ENCODE results near the gene VAT1. TPM values are rescaled to one million over a fixed set of nuclear protein-coding genes. Genes with fewer than 3 reads are reported as not detected.
"Not testable (repeated sequence)": the region's sequence is repeated elsewhere in the genome, so short reads cannot be mapped to it uniquely, and the experiment has no call there.

Gene VAT1
- total RNA-seq, 1 donor from 2014 or later, result 398 TPM

- Histone ChIP-seq H3K27me3 (ENCODE audit: control insufficient read depth, insufficient read depth, low read length) (no peaks in the 10 kb centered on the region), H3K36me3 (ENCODE audit: control insufficient read depth, insufficient read depth, low read length) (peaks cover 2% of the 10 kb centered on the region), H3K4me3 (ENCODE audit: low read depth, low read length) (no peak overlapping the region)
- no peak for DNase-seq (ENCODE audit: low read depth)
- TF ChIP-seq CTCF (IDR thresholded peaks at IDR 0.05; ENCODE audit: insufficient read depth, low read length, poor library complexity, severe bottlenecking), result no peak
Observed at GRCh38 chr17:42985225-42985624, 37.0 kb downstream of the VAT1 start.

GRCh38 chr17:42982266-42982665, 39.9 kb downstream of the VAT1 start:
- Histone ChIP-seq H3K36me3 (ENCODE audit: control insufficient read depth, insufficient read depth, low read length) (peaks cover 2% of the 10 kb centered on the region), H3K4me3 (ENCODE audit: low read depth, low read length) (no peak overlapping the region), H3K27me3 (ENCODE audit: control insufficient read depth, insufficient read depth, low read length) (no peaks in the 10 kb centered on the region)

DNA sequence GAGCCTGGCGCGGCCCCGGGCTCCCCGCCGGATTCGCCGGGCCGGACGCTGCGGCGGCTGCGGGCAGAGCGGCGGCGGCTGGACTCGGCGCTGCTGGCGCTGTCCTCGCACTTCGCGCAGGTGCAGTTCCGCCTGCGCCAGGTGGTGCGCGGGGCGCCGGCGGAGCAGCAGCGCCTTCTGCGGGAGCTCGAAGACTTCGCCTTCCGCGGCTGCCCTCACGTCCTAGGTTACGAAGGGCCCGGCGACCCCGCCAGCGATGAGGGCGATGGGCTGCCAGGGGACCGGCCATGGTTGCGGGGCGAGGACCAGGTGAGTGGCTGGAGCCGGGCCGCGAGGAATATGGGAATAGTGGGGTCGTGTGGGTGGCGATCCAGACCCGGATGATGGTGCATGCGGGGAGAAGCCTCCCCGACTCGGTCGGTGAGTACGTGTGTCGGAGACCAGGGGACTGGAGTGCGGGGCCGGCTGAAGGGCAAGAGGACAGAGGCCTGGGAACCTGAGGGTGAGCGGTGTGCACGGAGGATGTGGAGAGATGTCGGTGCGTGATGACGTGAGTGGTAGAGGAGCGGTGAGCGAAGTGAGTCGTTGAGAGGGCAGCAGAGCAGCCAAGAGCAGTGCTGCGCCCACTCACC, 41.3 kb downstream of the VAT1 start:
- Histone ChIP-seq H3K27me3 (ENCODE audit: control insufficient read depth, insufficient read depth, low read length) (no peaks in the 10 kb centered on the region), H3K36me3 (ENCODE audit: control insufficient read depth, insufficient read depth, low read length) (peaks cover 2% of the 10 kb centered on the region), H3K4me3 (ENCODE audit: low read depth, low read length) (peak overlapping the region; percentile 93)
- no peak for DNase-seq (ENCODE audit: low read depth)
- TF ChIP-seq CTCF (IDR thresholded peaks at IDR 0.05; ENCODE audit: insufficient read depth, low read length, poor library complexity, severe bottlenecking), result peak; percentile 16

More at GRCh38 chr17:42982266-42982665, 39.9 kb downstream of the VAT1 start:
- DNase-seq (ENCODE audit: low read depth), result no peak
- TF ChIP-seq CTCF (IDR thresholded peaks at IDR 0.05; ENCODE audit: insufficient read depth, low read length, poor library complexity, severe bottlenecking), result no peak

DNA sequence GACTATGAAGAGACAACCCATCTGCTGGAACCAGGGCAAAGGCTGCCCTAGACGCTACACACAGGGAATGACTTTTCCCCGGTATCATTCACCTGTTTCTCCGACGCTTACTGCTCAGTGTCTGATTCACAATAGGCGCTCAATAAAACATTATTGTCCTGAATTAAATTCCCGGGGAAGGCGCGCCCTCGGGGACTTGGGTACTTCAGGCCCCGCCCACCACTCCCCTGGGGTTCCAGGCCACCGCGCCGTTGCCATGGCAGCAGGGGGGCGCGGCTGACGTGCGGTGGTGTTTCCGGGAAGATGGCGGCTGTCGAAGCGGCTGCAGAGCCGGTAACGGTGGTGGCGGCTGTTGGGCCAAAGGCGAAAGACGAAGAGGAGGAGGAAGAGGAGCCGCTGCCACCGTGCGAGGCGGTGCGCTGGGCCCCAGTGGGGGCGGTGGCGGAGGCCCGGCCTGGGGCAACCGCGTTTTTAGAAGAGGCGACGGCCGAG, 41.9 kb downstream of the VAT1 start, which contains the start of gene RUNDC1:
TSS of gene RUNDC1 (plus strand) at position 292 of the 492 bp plus-strand sequence. CDS start at position 304, 12 bp downstream.
- no peak for TF ChIP-seq CTCF (IDR thresholded peaks at IDR 0.05; ENCODE audit: insufficient read depth, low read length, poor library complexity, severe bottlenecking)
- peaks cover 2% of the 10 kb centered on the region for H3K36me3 ChIP-seq (ENCODE audit: control insufficient read depth, insufficient read depth, low read length)
- no peak for DNase-seq (ENCODE audit: low read depth)
- H3K4me3 ChIP-seq (ENCODE audit: low read depth, low read length), result peak within 1 kb of the TSS; percentile 93
- H3K27me3 ChIP-seq (ENCODE audit: control insufficient read depth, insufficient read depth, low read length), result no peaks in the 10 kb centered on the region

- no peak for DNase-seq (ENCODE audit: low read depth)
- Histone ChIP-seq H3K27me3 (ENCODE audit: control insufficient read depth, insufficient read depth, low read length) (no peaks in the 10 kb centered on the region), H3K4me3 (ENCODE audit: low read depth, low read length) (peak within 1 kb of the TSS; percentile 93), H3K36me3 (ENCODE audit: control insufficient read depth, insufficient read depth, low read length) (no peaks in the 10 kb centered on the region)
- no peak for TF ChIP-seq CTCF (IDR thresholded peaks at IDR 0.05; ENCODE audit: insufficient read depth, low read length, poor library complexity, severe bottlenecking)
Observed at GRCh38 chr17:42979511-42980273, 42.5 kb downstream of the VAT1 start, which contains the start of gene PTGES3L. Gene PTGES3L, minus strand, starts transcription at chr17:42980080. Its CDS starts 27 bp downstream, at chr17:42980053.

DNA sequence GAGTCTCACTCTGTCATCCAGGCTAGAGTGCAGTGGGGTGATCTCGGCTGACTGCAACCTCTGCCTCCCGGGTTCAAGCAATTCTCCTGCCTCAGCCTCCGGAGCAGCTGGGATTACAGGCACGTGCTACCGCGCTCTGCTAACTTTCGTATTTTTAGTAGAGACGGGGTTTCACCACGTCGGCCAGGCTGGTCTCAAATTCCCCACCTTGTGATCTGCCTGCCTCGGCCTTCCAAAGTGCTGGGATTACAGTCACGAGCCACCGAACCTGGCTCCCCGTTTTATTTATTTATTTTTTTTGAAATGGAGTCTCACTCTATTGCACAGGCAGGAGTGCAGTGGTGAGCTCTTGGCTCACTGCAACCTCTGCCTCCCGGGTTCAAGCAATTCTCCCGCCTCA, 46.5 kb downstream of the VAT1 start:
- not testable (repeated sequence) for H3K4me3 ChIP-seq (ENCODE audit: low read depth, low read length); H3K36me3 ChIP-seq (ENCODE audit: control insufficient read depth, insufficient read depth, low read length); H3K27me3 ChIP-seq (ENCODE audit: control insufficient read depth, insufficient read depth, low read length); DNase-seq (ENCODE audit: low read depth)

All from kidney epithelial cell (primary cell).